Measurements from ENCODE around the gene GNL3L.
"Not testable (repeated sequence)": the region's sequence is repeated elsewhere in the genome, so short reads cannot be mapped to it uniquely, and the experiment has no call there.

The GNL3L gene, protein sequence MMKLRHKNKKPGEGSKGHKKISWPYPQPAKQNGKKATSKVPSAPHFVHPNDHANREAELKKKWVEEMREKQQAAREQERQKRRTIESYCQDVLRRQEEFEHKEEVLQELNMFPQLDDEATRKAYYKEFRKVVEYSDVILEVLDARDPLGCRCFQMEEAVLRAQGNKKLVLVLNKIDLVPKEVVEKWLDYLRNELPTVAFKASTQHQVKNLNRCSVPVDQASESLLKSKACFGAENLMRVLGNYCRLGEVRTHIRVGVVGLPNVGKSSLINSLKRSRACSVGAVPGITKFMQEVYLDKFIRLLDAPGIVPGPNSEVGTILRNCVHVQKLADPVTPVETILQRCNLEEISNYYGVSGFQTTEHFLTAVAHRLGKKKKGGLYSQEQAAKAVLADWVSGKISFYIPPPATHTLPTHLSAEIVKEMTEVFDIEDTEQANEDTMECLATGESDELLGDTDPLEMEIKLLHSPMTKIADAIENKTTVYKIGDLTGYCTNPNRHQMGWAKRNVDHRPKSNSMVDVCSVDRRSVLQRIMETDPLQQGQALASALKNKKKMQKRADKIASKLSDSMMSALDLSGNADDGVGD

DNA sequence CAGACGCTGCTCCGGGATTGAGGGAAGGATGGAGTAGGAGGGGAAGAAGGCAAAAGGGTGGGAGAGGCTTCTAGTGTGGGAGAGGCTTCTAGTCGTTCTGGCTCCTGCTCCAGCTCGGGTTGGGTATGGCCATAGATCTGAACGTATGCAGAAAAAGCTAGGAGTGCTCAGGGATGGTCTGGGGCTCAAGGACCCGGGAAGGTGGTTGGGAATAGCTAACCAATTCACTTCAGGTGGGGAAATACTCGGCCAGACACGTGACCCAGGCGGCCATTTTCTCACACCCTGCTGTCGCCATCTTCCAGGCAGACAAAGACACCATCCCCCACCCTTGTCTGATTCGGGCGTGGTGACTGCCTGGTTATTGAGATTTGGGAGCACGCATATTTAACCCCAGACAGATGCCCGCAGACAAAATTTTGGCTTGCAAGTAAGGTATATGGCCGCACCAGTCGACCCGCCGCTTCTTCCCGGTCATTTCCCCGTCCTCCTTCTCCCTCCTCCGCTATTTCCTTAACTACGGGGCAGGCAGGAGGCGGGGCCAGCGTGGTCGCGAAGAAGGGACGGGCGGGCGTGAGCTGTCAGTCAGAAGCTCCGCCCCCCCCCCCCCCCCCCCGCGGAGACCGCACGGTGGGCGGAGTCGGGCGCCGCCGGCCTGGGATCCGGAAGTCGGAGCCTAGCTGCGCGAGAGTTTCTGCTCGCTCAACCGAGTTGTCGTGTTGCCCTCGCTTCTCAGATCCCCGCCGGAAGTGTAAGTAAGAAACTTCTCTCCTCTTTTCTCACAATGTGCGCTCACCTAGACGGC, at the start of gene GNL3L:
TSS of gene GNL3L (plus strand) at position 668 of the 805 bp plus-strand sequence. CDS start 2,348 bp downstream, outside the sequence.
- DNase-seq, result peak; percentile 99

DNA sequence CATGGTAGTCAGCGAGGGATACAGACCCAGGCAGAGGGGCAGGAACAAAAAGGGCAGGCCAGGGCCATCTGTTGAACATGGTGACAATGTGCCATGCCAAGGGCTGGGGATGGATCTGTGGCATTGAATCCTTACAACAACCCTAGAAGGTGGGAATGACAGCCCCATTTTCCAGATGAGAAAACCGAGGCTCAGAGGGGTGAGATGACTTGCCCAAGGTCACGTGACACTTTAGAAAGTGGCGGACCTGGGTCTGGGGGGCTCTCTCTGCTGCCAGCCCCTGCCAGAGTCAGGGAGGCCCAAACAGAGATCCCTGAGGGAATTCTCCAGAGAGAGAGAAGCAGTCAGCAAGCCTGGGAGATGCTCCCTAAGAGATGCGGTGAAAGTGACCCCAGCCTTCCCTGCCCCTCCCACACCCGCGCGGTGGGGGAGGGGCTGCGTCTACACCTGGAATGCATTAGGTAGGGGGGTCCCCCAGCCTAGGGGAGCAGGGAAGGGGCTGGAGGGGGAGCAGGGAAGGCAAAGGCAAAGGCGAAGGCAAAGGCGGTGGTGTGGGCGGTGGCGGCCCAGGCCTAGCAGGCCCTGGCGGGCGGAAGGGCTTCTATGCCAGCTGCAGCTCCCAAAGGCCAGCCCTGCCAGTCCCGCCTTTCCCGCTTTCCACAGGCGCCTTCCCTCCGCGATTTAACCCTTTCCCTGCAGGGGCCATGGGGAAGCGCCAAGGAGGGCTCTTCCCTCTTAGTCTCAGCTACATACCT, 47.0 kb upstream of the GNL3L start:
- peak; percentile 55 for DNase-seq

DNA sequence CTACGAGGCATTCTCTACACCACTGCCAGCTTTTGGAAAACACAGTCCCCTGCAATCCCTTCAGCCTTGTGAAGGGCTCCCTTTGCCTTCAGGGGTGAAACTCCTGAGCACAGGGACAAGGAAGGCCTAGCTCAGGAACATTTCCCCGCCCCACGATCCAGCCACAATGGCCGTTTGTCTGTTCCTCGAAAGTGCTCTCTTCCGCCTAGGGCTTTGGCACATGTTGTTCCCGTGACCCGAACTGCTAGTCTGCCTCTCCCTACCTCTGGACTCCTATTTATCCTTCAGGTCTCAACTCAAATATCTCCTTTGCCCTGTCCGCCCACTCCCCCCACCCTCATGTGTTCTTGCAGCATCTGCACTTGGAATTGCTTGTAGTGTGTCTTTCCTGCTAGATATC, 46.1 kb upstream of the GNL3L start:
- no peak for DNase-seq

DNA sequence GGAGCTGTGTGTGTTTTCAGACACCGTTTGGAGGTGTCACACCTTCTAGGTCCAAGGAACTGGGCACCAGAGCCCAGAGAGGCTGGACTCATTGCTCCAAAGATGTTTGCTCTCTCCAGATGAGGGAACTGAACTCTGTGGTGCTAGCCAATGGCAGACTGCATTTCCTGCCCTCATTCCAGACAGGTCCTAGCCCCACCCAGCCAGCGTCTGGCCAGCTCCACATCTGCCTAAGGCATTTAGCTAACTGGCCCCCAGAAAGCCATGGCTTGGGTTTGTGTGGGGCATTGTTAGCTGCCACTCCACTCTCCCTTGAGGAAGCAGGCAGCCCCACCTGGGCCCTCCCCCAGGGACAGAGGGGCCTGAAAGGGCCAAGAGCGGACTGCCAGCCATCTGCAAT, 45.4 kb upstream of the GNL3L start:
- no peak for DNase-seq

DNA sequence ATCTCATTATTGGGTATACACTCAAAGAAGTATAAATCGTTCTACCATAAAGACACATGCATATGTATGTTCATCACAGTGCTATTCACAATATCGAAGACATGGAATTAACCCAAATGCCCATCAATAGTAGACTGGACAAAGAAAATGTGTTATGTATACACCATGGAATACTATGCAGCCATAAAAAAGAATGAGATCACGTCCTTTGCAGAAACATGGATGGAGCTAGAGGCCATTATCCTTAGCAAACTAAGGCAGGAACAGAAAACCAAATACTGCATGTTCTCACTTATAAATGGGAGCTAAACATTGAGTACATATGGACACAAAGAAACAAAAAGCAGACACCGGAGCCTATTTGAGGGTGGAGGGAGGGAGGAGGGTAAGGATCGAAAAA, 40.2 kb upstream of the GNL3L start:
- DNase-seq, result not testable (repeated sequence)

DNA sequence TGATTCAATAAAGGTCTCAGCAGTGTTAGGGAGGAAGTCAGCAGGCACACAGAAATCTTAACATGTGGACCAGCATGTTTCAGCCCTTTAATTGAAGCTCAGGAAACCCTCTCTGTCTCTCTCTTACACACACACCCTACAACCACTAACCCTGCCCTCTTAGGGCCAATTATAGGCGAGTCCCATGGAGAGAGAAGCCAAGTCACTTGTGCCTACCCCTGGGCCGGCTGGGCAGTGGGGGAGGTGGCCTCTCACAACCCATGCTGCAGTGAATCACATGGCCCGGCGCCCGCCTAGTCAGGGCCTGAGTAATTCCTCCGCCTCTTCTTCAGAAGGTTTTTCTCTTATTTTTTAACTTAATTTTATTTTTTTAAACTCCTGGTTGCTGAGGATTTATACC, 37.7 kb upstream of the GNL3L start:
- DNase-seq, result no peak

DNA sequence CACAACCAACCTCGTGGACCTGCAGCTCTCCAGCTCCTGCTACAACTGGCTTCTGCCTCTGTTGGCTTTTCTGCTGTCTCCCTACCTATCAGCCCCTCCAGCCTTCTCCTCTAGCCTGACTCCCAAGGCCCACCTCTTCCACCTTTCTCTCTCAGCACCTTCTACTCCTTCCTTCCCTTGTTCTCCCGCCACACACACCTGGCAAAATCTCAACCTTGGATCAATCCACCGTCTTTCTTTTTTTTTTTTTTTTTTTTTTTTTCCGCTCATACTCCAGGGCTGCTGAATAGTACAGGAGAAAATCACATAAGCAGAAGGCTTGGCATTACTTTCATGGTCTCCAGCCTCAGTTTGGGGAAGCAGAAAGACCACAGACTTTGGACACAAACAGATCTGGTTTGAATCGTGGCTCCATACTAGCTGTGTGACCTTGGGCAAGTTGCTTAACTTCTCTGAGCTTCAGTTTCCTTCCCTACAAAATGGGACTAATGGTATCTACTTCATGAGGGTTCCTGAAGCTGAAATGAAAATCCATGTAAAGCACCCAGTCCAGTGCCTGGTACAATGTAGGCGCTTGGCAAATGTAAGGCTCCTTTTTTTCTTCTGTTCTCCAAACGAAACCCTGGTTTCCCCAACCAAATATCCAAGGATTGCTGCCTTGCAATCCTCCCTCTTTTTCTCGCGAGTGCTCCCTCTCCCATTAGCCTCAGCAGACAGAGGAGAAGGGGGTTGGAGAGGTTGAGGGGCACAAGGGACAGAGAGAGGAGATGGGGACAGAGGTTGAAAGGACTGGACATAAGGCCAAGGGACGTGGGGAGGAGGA, 35.6 kb upstream of the GNL3L start:
- no peak for DNase-seq

DNA sequence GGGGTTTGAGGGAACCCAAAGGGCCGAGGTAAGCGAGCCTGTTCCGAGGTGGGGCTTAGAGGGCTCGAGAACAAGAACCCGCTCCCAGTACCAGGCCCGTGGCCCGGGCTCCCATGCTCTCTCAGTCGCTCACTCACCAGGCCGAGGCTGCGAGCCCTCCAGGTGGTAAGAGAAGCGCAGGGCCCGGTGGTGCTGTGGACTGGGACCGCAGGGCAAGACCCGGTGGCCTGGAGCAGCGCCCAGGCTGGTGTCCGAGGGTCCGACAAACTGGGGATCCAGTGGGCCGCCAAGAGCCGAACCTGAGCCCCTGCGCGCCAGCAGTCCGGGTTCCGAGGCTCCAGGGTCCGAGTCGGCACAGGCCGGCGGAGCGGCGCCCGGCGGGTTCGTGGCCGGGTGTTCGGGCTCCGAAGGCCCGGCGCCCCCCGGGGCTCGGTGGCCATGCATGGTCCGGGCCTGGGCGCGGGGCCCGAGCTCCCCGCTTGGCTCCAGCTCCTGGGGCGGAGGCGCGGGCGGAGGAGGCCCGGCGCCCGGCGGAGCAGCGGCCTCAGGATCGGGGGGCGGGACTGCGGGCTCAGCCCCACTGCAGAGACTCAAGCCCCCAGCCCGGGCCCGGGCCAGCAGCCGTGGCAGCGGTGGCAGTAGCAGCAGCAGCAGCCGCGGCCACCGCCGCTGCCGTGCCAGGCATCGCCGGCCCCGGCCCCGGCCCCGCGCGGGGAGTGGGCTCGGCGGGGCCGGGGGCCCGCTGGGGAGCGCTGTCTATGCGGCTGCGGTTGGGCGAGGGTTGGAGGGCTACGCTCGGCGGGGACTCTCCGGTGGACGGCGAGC, 34.8 kb upstream of the GNL3L start:
- DNase-seq, result no peak

DNA sequence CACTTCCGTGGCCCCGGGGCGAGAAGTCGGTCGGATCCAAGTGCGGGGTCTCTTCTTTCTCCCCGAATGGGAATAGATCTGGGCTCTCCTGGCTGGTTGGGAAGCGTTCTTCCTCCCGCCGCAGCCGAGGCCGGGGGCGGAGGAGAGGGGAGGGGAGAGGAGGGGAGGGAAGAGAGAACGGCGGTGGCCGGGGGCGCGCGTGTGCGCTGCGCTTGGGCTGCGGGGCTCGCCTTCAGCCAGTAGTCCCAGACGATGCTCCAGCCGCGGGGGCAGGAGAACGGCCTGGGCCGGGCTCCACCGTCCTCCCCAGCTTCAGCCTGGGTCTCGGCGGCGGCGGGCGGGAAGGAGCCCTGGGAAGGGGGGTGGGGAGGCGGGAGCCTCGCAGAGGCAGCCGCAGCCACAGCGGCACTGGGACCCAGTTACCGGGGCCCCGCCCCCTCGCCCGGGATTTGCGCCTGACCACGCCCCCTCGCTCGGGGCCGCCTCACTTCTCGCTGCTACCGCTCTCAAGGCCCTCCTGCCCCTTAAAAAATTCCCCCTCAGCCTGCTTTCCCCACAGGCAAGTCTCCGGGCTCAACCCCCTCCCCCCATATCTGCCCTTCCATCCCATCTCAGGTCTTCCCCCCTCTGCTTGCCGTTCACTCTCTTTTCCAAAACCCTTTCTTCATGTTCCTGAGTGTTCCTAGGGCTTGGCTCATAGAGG, 34.1 kb upstream of the GNL3L start, which contains the start of gene FGD1:
TSS of gene FGD1 (minus strand) at position 421 of the 703 bp plus-strand sequence. CDS start 802 bp downstream, outside the sequence.
- DNase-seq, result peak; percentile 62

DNA sequence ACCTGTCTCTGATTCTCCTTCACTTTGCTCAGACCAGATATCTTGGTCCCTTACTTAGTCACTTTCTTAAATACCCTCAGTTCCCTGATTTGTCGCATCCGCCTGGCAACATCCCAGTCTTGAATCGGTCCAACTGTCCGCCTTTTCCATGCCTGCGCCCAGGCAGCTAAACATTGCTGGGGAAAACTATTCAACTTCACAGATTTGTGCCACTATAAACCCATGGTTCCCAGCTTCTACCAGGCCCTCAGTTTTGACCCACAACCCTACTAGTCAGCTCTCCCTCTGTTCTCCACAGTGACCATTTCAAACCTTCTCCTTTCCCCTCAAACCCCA, 33.5 kb upstream of the GNL3L start:
- DNase-seq, result peak; percentile 59

DNA sequence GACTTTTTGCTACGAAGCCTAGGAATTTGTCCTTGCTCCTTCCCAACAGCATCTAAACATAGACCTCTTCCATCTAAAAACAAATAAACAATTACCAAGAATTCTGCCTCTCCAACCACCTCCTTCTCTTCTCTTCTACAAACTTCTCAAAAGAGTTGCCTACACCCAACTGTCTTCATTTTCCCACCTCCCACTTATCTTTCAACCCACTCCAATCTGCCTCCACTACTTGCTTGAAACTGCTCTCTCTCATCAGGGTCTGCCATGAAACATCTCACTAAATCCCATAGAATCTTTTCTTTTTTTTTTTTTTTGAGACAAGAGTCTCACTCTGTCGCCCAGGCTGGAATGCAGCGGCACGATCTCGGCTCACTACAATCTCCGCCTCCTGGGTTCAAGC, 33.1 kb upstream of the GNL3L start:
- no peak for DNase-seq

DNA sequence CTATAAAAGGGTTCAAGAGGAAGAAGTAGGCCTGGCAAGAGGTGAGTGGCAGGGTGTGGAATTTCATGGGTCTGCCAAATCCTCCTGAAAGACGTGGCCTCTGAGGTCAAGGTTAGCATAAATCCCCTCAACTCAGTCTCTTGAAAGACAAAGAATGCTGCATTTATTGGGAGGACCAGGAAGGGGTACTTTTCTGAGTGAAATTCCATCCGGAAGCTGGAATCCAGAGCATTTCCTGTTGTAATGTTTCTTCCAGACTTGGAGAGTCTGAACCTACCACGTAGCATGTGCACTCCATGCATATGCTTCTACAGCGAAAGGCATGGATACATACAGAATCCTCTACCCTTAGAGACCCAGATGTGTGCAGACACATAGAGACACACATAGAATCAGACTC, 20.6 kb upstream of the GNL3L start:
- DNase-seq, result no peak

DNA sequence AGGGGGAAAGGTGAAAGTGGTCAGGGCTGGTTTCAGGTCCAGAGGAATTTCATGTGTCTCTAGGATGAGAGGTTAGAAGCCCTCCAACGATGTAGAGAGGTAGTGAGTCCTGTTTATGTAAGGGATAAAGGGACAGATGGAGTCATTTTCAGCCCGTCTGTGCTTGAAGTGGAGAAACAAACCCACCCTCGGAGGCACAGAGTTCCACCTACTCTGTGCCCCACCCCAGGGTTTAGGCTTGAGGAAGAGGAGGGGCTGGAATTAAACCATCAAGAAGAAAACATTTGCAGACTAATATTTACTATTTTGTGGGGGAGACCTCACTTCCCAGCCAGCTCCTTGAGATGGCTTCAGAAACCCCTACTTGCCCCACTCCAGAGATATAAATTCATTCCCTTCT, 868 bp upstream of the GNL3L start:
- peak; percentile 50 for DNase-seq

DNA sequence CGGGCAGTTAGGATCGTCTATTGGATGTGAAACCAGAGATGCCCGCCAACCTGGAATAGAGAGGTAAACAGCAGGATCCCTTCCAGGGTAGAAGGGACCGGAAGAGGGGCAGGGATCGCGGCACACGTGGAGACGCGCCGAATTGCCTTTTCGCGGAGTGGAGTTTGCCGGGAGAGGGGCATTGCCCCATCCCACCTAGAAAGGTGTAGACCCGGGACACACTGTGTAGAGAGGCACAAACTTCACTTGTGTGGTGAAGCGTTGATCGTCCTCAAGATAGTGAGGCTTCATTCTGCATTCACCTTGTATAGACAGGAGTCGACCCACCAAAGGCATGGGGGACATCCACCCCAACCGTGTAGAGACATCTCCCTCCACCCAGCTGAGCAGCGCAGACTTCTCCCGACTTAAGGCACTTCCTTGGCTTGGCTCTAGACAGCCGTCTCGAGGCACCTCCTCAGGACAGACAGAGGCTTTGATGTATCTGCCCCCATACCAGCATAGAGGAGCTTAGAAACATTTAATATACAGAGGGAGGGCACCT, 410 bp downstream of the GNL3L start:
- DNase-seq, result no peak

DNA sequence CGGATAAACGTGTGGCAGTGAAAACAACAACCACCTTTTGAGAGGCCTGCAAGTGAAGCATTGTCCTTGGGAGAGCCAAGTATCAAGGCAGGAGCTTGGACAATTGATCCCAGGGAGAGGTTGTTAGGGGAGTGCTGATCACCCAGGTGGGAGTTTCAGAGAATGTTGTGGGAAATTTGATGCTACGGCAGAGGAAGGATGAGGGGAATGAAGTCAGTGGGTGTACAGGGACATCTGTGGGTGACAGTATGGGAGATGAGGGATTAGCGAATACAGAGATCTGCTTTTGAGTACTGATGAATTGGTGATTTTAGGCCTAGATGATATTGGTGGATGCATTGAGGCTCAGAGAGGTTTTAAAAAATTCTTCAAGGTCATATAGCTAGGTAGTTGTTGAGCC, 4.3 kb downstream of the GNL3L start:
- DNase-seq, result no peak

DNA sequence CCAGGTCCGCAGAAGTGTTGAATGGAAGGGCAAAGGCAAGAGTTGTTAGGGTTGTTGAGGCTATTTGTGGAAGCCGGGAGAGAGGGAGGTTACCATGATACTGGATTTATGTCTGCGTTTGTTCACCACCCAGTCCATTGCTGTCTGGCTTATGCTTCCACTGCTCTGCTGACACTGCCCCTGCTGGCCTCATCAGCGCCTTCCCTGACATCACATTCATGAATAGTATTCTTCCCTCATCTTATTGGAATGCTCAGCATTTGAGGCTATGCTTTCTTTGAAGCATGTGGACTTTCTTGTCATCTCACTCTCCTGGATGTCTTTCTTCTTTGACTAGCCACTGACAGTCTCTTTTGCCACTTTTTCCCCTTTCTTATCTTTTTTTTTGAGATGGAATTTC, 10.3 kb downstream of the GNL3L start:
- DNase-seq, result no peak

DNA sequence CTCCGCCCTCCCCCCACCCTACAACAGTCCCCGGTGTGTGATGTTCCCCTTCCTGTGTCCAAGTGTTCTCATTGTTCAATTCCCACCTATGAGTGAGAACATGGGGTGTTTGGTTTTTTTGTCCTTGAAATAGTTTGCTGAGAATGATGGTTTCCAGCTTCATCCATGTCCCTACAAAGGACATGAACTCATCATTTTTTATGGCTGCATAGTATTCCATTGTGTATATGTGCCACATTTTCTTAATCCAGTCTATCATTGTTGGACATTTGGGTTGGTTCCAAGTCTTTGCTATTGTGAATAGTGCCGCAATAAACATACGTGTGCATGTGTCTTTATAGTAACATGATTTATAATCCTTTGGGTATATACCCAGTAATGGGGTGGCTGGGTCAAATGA, 12.2 kb downstream of the GNL3L start:
- DNase-seq, result not testable (repeated sequence)

DNA sequence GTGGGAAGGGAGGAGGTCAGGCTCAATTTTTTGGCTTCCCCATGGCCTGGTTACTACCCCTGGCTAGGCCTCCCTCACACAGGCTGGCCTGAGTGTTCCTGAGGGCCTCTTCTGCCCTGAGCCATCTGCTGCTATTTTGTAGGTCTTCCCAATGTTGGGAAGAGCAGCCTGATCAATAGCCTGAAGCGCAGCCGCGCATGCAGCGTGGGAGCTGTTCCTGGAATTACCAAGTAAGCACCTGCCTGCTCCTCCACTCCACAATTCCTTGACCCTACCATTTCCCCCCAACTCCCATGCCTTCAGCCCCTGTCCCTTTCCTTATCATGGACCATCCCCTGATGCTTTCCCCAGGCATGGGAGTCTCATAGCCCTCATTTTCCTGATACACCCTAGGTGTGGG, 20.8 kb downstream of the GNL3L start:
- DNase-seq, result no peak

DNA sequence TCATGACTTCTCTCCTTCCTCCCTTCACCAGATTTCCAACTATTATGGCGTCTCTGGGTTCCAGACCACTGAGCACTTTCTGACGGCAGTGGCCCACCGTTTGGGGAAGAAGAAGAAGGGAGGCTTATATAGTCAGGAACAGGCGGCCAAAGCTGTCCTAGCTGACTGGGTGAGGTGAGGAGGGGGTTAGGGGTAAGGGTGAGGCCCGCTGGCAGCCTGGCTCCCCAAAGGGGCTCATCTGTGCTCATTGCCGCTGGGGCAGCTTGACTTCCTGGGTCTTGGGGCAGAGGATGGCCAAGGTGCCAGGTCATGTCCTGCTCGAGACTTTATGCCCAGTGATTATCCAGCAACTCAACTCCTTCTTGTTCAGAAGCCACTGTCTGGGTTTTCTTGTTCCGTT, 21.8 kb downstream of the GNL3L start:
- no peak for DNase-seq

DNA sequence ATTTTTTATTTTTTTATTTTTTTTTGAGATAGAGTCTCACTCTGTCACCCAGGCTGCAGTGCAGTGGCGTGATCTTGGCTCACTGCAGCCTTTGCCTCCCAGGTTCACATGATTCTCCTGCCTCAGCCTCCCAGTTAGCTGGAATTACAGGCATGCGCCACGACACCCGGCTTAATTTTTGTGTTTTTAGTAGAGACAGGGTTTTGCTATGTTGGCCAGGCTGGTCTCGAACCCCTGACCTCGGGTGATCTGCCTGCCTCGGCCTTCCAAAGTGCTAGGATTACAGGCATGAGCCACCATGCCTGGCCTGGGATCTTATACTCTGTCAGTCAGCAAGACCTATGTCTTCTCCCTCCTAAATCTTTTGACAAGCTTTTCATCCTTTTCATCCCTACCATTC, 25.0 kb downstream of the GNL3L start:
- not testable (repeated sequence) for DNase-seq
